Measurements from ENCODE around the gene AK8. TPM values are rescaled to one million over a fixed set of nuclear protein-coding genes. Genes with fewer than 3 reads are reported as not detected.

AK8 gene
- total RNA-seq, 1 donor from 2014 or later = 0.25 TPM

GRCh38 chr9:132793606-132794580, 84.2 kb downstream of the AK8 start:
- Histone ChIP-seq H3K27ac (no peak overlapping the region), H3K36me3 (no peaks in the 10 kb centered on the region), H3K27me3 (no peaks in the 10 kb centered on the region), H3K9me3 (no peaks in the 10 kb centered on the region), H3K4me3 (no peak overlapping the region), H3K4me1 (no peaks in the 10 kb centered on the region)
- TF ChIP-seq POLR2AphosphoS5 (IDR thresholded peaks at IDR 0.05; ENCODE audit: insufficient read depth in 1 of 2, low read depth in 1 of 2) (no peak), POLR2A (IDR thresholded peaks at IDR 0.05) (no peak), CTCF (IDR thresholded peaks at IDR 0.05) (no peak)
- peak; percentile 6 to 74 for DNase-seq (ENCODE audit: extremely low spot score in 2 of 2)
- intact Hi-C loops (cut with DNase I) = no loop called here

GRCh38 chr9:132792547-132792946, 85.5 kb downstream of the AK8 start:
- H3K4me3 ChIP-seq = no peak overlapping the region
- no peaks in the 10 kb centered on the region for H3K9me3 ChIP-seq
- intact Hi-C loops (cut with DNase I) = no loop called here
- no peaks in the 10 kb centered on the region for H3K4me1 ChIP-seq
- H3K27me3 ChIP-seq = no peaks in the 10 kb centered on the region
- H3K27ac ChIP-seq = no peak overlapping the region
- TF ChIP-seq POLR2A (IDR thresholded peaks at IDR 0.05) (no peak), POLR2AphosphoS5 (IDR thresholded peaks at IDR 0.05; ENCODE audit: insufficient read depth in 1 of 2, low read depth in 1 of 2) (no peak), CTCF (IDR thresholded peaks at IDR 0.05) (no peak)
- no peaks in the 10 kb centered on the region for H3K36me3 ChIP-seq
- no peak for DNase-seq (ENCODE audit: extremely low spot score in 2 of 2)

GRCh38 chr9:132791699-132792240, 86.3 kb downstream of the AK8 start:
- no peaks in the 10 kb centered on the region for H3K36me3 ChIP-seq
- DNase-seq (ENCODE audit: extremely low spot score in 2 of 2) = peak in 1 of 2 donors; percentile 72
- TF ChIP-seq POLR2A (IDR thresholded peaks at IDR 0.05) (no peak), POLR2AphosphoS5 (IDR thresholded peaks at IDR 0.05; ENCODE audit: insufficient read depth in 1 of 2, low read depth in 1 of 2) (no peak), CTCF (IDR thresholded peaks at IDR 0.05) (no peak)
- no peak overlapping the region for H3K4me3 ChIP-seq
- no peaks in the 10 kb centered on the region for H3K27me3 ChIP-seq
- no peak overlapping the region for H3K27ac ChIP-seq
- no peaks in the 10 kb centered on the region for H3K9me3 ChIP-seq
- intact Hi-C loops (cut with DNase I) = no loop called here
- H3K4me1 ChIP-seq = no peaks in the 10 kb centered on the region

- no peaks in the 10 kb centered on the region for H3K9me3 ChIP-seq
- no peak overlapping the region for H3K27ac ChIP-seq
- no peaks in the 10 kb centered on the region for H3K27me3 ChIP-seq
- DNase-seq (ENCODE audit: extremely low spot score in 2 of 2) = peak in 1 of 2 donors; percentile 7
- no peak overlapping the region for H3K4me3 ChIP-seq
- no peaks in the 10 kb centered on the region for H3K36me3 ChIP-seq
- TF ChIP-seq POLR2A (IDR thresholded peaks at IDR 0.05) (no peak), CTCF (IDR thresholded peaks at IDR 0.05) (no peak), POLR2AphosphoS5 (IDR thresholded peaks at IDR 0.05; ENCODE audit: insufficient read depth in 1 of 2, low read depth in 1 of 2) (no peak)
- H3K4me1 ChIP-seq = no peaks in the 10 kb centered on the region
- intact Hi-C loops (cut with DNase I) = no loop called here
Measured at GRCh38 chr9:132789719-132790118, 88.4 kb downstream of the AK8 start.

GRCh38 chr9:132788378-132788777, 89.7 kb downstream of the AK8 start:
- H3K27me3 ChIP-seq = no peaks in the 10 kb centered on the region
- TF ChIP-seq POLR2A (IDR thresholded peaks at IDR 0.05) (no peak), CTCF (IDR thresholded peaks at IDR 0.05) (no peak), POLR2AphosphoS5 (IDR thresholded peaks at IDR 0.05; ENCODE audit: insufficient read depth in 1 of 2, low read depth in 1 of 2) (no peak)
- intact Hi-C loops (cut with DNase I) = no loop called here
- DNase-seq (ENCODE audit: extremely low spot score in 2 of 2) = no peak
- no peak overlapping the region for H3K4me3 ChIP-seq
- no peaks in the 10 kb centered on the region for H3K36me3 ChIP-seq
- H3K9me3 ChIP-seq = no peaks in the 10 kb centered on the region
- H3K4me1 ChIP-seq = no peaks in the 10 kb centered on the region
- H3K27ac ChIP-seq = no peak overlapping the region

All from vagina (tissue), 2 donors.